ENCODE data around the gene AMMECR1L.
"Not testable (repeated sequence)": the region's sequence is repeated elsewhere in the genome, so short reads cannot be mapped to it uniquely, and the experiment has no call there.

The AMMECR1L gene

GRCh38 chr2:127818794-127819425 is 66.8 kb downstream of the AMMECR1L start:
- Histone ChIP-seq H3K27ac (replicated peaks) (no peak overlapping the region), H3K27me3 (ENCODE audit: insufficient read depth, poor library complexity, severe bottlenecking) (no peaks in the 10 kb centered on the region), H3K4me3 (replicated peaks; ENCODE audit: insufficient read depth, low read length) (no peak overlapping the region)
- TF ChIP-seq POLR2AphosphoS5 (IDR thresholded peaks at IDR 0.05; ENCODE audit: low read depth), result no peak
- DNase-seq (ENCODE audit: low read depth in 1 of 2, low spot score in 1 of 2), result no peak

GRCh38 chr2:127818241-127818640 is 67.5 kb downstream of the AMMECR1L start:
- Histone ChIP-seq H3K27ac (replicated peaks) (no peak overlapping the region), H3K4me3 (replicated peaks; ENCODE audit: insufficient read depth, low read length) (no peak overlapping the region), H3K27me3 (ENCODE audit: insufficient read depth, poor library complexity, severe bottlenecking) (no peaks in the 10 kb centered on the region)
- TF ChIP-seq SPI1 (IDR thresholded peaks at IDR 0.05; ENCODE audit: borderline replicate concordance, low read depth) (no peak), REST (IDR thresholded peaks at IDR 0.05; ENCODE audit: insufficient replicate concordance, low read depth) (no peak), CTCF (IDR thresholded peaks at IDR 0.05; ENCODE audit: insufficient read depth, low read length) (no peak), POLR2AphosphoS5 (IDR thresholded peaks at IDR 0.05; ENCODE audit: low read depth) (no peak), GABPA (IDR thresholded peaks at IDR 0.05; ENCODE audit: low read depth) (no peak)
- DNase-seq (ENCODE audit: low read depth in 1 of 2, low spot score in 1 of 2), result no peak

GRCh38 chr2:127814677-127815076 is 71.1 kb downstream of the AMMECR1L start:
- H3K27me3 ChIP-seq (ENCODE audit: insufficient read depth, poor library complexity, severe bottlenecking), result no peaks in the 10 kb centered on the region
- H3K4me3 ChIP-seq (replicated peaks; ENCODE audit: insufficient read depth, low read length), result no peak overlapping the region
- no peak for DNase-seq (ENCODE audit: low read depth in 1 of 2, low spot score in 1 of 2)
- TF ChIP-seq CTCF (IDR thresholded peaks at IDR 0.05; ENCODE audit: insufficient read depth, low read length), result no peak
- no peak for TF ChIP-seq POLR2AphosphoS5 (IDR thresholded peaks at IDR 0.05; ENCODE audit: low read depth)
- no peak for TF ChIP-seq SPI1 (IDR thresholded peaks at IDR 0.05; ENCODE audit: borderline replicate concordance, low read depth)
- no peak for TF ChIP-seq GABPA (IDR thresholded peaks at IDR 0.05; ENCODE audit: low read depth)
- no peak for TF ChIP-seq REST (IDR thresholded peaks at IDR 0.05; ENCODE audit: insufficient replicate concordance, low read depth)
- no peak overlapping the region for H3K27ac ChIP-seq (replicated peaks)

GRCh38 chr2:127812441-127812840 is 73.3 kb downstream of the AMMECR1L start:
- H3K4me3 ChIP-seq (replicated peaks; ENCODE audit: insufficient read depth, low read length); DNase-seq (ENCODE audit: low read depth in 1 of 2, low spot score in 1 of 2); H3K27ac ChIP-seq (replicated peaks); H3K27me3 ChIP-seq (ENCODE audit: insufficient read depth, poor library complexity, severe bottlenecking): not testable (repeated sequence)
